ENCODE data around the gene LGALS13.

- TF ChIP-seq, protein P1, sequence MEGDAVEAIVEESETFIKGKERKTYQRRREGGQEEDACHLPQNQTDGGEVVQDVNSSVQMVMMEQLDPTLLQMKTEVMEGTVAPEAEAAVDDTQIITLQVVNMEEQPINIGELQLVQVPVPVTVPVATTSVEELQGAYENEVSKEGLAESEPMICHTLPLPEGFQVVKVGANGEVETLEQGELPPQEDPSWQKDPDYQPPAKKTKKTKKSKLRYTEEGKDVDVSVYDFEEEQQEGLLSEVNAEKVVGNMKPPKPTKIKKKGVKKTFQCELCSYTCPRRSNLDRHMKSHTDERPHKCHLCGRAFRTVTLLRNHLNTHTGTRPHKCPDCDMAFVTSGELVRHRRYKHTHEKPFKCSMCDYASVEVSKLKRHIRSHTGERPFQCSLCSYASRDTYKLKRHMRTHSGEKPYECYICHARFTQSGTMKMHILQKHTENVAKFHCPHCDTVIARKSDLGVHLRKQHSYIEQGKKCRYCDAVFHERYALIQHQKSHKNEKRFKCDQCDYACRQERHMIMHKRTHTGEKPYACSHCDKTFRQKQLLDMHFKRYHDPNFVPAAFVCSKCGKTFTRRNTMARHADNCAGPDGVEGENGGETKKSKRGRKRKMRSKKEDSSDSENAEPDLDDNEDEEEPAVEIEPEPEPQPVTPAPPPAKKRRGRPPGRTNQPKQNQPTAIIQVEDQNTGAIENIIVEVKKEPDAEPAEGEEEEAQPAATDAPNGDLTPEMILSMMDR (IDR thresholded peaks at IDR 0.05; ENCODE audit: poor library complexity): no peak
- TF ChIP-seq EZH2 (IDR thresholded peaks at IDR 0.05; ENCODE audit: borderline replicate concordance): no peak
Measured at GRCh38 chr19:39592381-39592780, 9.9 kb upstream of the LGALS13 start.
